Measurements from ENCODE around the gene NACA2. TPM values are rescaled to one million over a fixed set of nuclear protein-coding genes. Genes with fewer than 3 reads are reported as not detected.
"Not testable (repeated sequence)": the region's sequence is repeated elsewhere in the genome, so short reads cannot be mapped to it uniquely, and the experiment has no call there.

The NACA2 gene
- not detected for total RNA-seq

DNA sequence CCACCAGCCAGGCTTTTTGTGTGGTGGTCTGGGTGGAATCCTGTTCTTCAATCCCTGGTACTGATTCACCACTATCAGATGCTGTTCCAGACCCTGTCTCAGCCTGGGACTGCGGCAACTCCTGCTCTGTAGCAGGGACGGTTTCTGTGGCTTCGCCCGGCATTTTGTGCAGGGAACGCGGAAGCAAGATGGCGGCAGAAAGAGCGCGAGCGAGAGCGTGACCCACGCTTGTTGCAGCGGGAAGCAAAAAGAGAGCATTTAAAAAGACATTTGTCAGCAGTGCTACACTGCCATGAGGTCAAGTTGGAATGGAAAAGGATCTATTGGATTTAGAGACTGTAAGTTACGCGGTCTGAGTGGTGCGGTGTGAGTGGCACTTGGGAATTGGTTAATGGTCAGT lies at the start of gene NACA2:
NACA2 (minus strand) TSS at position 202 of the 400 bp plus-strand sequence; CDS start at position 163, 39 bp downstream.
- DNase-seq, result no peak

GRCh38 chr17:61639818-61640217 lies 48.8 kb upstream of the NACA2 start:
- DNase-seq, result no peak

- no peak for DNase-seq
These were observed 47.1 kb upstream of the NACA2 start for GRCh38 chr17:61638087-61638486.

GRCh38 chr17:61635913-61636432 lies 45.0 kb upstream of the NACA2 start:
- DNase-seq, result no peak

DNA sequence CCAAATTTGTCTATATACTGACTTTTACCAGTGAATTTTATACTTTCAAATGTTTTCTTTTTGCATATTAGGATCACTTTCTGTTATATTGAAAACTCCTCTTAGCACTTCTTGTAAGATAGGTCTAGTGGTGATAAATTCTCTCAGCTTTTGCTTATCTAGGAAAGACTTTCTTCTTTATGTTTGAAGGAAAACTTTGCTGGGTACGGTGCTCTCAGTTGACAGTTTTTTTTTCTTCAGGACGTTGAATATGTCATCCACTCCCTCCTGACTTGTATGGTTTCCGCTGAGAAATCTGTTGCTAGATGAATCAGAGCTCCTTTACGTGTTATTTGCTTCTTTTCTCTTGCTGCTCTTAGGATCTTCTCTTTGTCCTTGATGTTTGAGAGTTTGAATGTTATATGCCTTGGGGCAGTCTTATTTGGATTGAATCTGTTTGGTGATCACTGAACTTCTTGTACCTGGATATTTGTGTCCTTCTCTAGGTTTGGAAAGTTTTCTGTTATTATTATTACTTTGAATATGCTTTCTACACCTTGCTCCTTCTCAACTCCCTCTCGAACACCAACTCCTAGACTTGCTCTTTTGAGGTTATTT lies 44.0 kb upstream of the NACA2 start:
- DNase-seq, result no peak

DNA sequence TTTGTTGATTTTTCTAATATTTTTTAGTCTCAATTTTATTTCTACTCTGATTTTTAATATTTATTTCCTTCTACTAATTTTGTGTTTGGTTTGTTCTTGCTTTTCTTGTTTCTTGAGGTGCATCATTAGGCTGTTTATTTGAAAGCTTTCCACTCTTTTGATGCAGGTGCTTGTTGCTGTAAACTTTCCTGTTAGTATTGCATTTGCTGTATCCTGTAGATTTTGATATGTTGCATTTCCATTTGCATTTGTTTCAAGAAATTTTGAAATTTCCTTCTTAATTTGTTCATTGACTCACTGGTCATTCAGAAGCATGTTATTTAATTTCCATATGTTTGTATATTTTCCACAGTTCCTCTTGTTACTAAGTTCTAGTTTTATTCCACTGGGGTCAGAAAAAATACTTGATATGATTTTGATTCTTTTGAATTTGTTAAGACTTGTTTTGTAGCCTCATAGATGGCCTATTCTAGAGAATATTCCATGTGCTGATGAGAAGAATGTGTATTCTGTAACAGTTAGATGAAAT lies 43.1 kb upstream of the NACA2 start:
- DNase-seq, result no peak

DNA sequence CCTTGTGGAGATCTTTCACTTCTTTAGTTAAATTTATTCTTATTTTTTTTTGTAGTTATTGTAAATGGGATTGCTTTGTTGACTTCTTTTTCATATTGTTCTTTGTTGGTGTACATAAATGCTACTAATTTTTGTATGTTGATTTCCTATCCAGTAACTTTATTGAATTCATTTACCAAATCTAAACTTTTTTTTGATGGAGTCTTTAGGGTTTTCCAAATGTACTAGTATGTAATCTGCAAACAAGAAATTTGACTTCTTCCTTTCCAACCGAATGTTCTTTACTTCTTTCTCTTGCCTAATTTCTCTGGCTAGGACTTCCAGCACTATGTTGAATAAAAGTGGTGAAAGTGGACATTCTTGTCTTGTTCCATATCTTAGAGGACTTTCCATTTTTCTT lies 41.8 kb upstream of the NACA2 start:
- no peak for DNase-seq

DNA sequence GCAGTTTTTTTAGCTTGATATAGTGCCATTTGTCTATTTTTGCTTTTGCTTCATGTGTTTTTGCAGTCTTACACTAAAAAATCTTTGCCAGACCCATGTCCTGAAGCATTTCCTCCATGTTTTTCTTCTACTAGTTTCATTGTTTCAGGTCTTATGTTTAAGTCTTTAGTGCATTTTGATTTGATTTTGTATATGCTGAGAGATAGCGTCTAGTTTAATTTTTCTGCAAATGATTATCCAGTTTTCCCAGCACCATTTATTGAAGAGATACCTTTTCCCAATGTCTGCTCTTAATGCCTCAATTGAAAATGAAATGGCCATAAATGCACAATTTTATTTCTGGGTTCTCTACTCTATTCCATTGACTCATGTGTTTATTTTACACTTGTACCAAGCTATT lies 40.8 kb upstream of the NACA2 start:
- no peak for DNase-seq

DNA sequence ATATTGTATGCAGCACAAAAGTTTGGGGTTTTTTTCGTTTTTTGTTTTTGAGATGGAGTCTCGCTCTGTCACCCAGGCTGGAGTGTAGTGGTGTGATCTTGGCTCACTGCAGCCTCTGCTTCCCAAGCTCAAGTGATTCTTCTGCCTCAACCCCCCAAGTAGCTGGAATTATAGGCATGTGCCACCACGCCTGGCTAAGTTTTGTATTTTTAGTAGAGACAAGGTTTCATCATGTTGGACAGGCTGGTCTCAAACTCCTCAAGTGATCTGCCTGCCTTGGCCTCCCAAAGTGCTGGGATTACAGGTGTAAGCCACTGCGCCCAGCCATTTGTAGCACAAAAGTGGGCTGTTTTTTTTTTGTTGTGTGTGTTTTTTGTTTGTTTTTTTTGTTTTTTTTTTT lies 37.1 kb upstream of the NACA2 start:
- not testable (repeated sequence) for DNase-seq

GRCh38 chr17:61627658-61628057 lies 36.6 kb upstream of the NACA2 start:
- DNase-seq, result no peak

DNA sequence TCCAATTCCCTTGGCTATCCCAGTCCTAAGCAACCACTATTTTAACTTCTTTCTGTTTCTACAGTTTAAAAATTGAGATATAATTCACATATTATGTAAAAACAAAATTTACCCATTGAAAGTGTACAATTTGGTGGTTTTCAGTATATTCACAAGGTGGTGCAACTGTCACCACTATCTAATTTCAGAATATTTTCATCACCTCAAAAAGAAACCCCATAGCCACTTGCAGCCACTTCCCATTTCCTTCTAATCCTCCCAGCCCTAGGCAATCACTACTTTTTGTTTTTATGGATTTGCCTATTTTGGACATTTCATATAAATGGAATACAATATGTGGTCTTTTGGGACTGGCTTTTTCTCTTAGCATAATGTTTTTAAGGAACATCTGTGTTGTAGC lies 36.1 kb upstream of the NACA2 start:
- DNase-seq, result no peak

DNA sequence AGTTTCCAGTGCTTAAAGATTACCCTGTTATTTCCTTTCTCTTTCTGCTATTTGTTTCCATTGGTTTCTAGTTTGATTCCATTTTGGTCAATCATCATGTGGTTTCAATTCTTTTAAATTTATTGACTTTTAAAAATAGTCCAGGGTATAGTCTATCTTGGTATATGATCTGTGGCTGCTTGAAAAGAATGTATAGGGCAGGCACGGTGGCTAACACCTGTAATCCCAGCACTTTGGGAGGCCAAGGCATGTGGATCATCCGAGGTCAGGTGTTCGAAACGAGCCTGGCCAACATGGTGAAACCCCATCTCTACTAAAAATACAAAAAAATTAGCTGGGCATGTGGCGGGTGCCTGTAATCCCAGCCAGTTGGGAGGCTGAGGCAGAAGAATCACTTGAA lies 34.5 kb upstream of the NACA2 start:
- DNase-seq, result no peak

GRCh38 chr17:61624951-61625350 lies 33.9 kb upstream of the NACA2 start:
- no peak for DNase-seq

GRCh38 chr17:61621317-61621716 lies 30.3 kb upstream of the NACA2 start:
- DNase-seq, result no peak

GRCh38 chr17:61619953-61620352 lies 28.9 kb upstream of the NACA2 start:
- DNase-seq, result no peak

GRCh38 chr17:61619493-61619892 lies 28.5 kb upstream of the NACA2 start:
- DNase-seq, result no peak

DNA sequence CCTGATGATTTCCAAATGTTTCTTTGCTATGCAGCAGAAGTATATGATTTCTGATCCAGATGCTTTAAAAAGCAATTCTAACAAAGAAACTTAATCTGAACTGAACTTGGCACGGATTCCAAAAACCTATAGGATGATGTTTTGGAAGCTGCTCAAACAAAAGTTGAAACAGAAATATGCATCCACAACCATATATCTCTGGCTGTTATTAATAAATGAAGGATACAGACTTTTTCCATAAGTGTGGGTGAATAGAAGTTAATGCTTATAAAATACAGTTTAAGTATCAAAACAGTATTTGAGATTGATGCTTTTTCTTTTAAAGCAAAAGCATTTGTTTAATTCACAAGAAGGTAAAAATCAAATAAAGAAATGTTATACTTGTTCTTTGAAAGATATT lies 27.9 kb upstream of the NACA2 start:
- no peak for DNase-seq

GRCh38 chr17:61617330-61617729 lies 26.3 kb upstream of the NACA2 start:
- DNase-seq, result no peak

DNA sequence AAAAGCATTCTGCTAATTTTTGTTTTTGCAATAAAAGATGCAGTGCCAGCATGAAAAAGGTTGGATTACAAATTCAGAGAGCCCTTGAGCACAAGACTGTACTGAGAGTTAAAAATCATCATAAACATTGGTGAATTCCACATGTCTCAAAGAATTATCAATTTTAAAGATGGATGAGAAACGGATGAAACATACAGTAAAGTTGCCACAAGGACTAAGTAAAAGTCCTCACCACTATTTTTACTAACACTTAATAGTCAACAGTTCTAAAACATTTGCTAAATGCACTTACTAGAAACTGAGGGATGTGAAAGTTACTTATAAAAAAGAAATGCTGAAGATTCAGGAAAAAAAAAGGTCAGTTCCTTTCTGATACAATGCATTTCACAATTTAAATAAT lies 25.8 kb upstream of the NACA2 start:
- DNase-seq, result no peak

DNA sequence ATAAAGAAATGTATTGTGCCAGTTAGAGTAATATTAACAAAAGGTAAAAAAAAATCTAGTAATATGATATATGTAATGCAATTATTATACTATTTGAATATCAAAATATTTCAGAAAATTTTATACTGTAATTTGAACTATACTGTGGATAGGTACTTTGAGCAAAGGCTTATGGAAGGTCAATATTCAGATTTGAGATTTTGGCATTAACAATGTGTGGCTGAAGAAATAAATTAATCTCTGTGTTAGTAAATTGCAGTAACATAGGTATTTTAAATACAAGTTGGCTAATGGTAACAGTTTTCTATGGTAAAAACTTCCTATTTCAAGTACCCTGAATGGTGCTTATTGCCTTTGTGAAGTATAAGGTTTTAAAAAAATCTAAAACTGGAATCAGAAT lies 23.2 kb upstream of the NACA2 start:
- no peak for DNase-seq

- no peak for DNase-seq
These were observed 20.3 kb upstream of the NACA2 start for GRCh38 chr17:61611323-61611722.

DNA sequence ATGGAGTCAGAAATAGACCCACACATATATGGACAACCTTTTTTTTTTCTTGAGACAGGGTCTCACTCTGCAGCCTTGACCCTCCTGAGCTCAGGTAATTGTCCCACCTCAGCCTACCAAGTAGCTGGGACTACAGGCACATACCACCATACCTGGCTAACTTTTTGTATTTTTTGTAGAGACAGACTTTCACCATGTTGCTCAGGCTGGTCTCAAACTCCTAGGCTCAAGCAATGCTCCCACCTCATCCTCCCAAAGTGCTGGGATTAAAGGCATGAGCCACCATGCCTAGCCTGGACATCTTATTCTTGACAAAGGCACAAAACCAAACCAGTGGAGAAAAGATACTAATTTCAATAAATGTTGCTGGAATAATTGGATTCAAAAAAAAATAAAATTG lies 14.7 kb upstream of the NACA2 start:
- no peak for DNase-seq

DNA sequence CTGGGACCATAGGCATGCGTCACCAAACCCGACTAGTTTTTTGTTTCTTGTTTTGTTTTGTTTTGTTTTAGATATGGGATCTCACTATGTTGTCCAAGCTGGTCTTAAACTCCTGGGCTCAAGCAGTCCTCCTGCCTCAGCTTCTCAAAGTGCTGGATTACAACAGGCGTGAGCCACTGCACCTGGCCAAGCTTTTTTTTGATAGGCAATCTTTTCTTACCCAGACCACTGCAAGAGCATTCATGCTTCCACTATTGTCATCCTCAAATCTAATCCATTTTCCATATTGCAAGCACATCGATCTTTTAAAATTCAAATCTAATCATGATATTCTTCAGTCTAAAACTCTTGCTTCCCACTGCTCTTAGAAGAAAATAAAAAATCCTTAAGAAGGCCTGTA lies 10.3 kb upstream of the NACA2 start:
- no peak for DNase-seq

DNA sequence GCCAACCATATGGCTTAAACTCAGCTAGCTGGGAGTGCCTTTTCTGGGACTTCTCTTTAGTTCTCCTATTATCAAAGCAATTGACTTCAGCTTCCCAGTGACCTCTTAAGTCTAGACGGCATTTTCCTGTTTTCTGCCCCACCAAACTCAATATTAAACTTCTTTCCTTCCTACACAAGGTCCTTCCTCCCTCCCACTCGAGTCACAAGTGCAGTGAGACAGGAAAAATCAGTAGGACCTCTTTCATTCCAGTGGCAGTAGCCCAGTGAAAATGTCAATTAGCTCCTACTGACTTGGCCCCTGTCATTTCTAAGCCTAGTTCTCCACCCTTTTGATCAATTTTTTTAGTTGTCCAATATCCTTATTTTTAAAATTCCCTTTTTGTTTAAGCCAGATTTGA lies 9.6 kb upstream of the NACA2 start:
- no peak for DNase-seq

- no peak for DNase-seq
These were observed 8.6 kb upstream of the NACA2 start for GRCh38 chr17:61599608-61600007.

Data from occipital lobe (tissue), 2 donors.